DND-41 (cell line): ENCODE data around the gene SPATA25.

Experiments used
- ATAC-seq: fragments of 200-7000 bp; cut with Tn5 transposase; 3 replicates; pipeline ENCODE4 v1.9.1; 2021; ENCODE audit warnings: low read depth; ENCODE audit not compliant: insufficient read depth
- DNase-seq: peaks from one replicate; pipeline ENCODE4 v3.0.0-alpha.2; 2020
- H2AFZ ChIP-seq: 2 replicates; pipeline ENCODE4 v1.6.0; 2012; ENCODE audit warnings: low read depth, low read length
- H3K27ac ChIP-seq: 2 replicates; pipeline ENCODE4 v1.5.1; 2012; ENCODE audit warnings: low read length, inconsistent platforms
- H3K27me3 ChIP-seq: fragments of 200-600 bp; sonication (generic); 2 replicates; pipeline ENCODE4 v1.6.0; 2012; ENCODE audit warnings: low read length, mild to moderate bottlenecking, inconsistent platforms; ENCODE audit not compliant: insufficient read depth, poor library complexity
- H3K36me3 ChIP-seq: 2 replicates; pipeline ENCODE4 v1.5.1; 2012; ENCODE audit warnings: low read length, inconsistent platforms; ENCODE audit not compliant: insufficient read depth
- H3K4me1 ChIP-seq: 2 replicates; pipeline ENCODE4 v1.5.1; 2012; ENCODE audit warnings: mild to moderate bottlenecking, low read length; ENCODE audit not compliant: insufficient read depth
- H3K4me2 ChIP-seq: 2 replicates; pipeline ENCODE4 v1.6.0; 2012; ENCODE audit warnings: mild to moderate bottlenecking, moderate library complexity, low read length, inconsistent platforms; ENCODE audit not compliant: insufficient read depth
- H3K4me3 ChIP-seq, 2 experiments: fragments of 200-600 bp in 1 of 2; shearing (Covaris generic) in 1 of 2; 2 replicates each; pipeline ENCODE4 v1.5.1; 2012 to 2016; ENCODE audit warnings: inconsistent platforms in 2 of 2, low read length in 2 of 2, mild to moderate bottlenecking in 2 of 2, low read depth in 1 of 2, moderate library complexity in 1 of 2
- H3K79me2 ChIP-seq: 2 replicates; pipeline ENCODE4 v1.6.0; 2012; ENCODE audit warnings: low read length, inconsistent platforms; ENCODE audit not compliant: insufficient read depth
- H3K9ac ChIP-seq: 2 replicates; pipeline ENCODE4 v1.6.0; 2012; ENCODE audit warnings: low read depth, mild to moderate bottlenecking, inconsistent platforms, low read length, moderate library complexity
- H3K9me3 ChIP-seq: 2 replicates; pipeline ENCODE4 v1.5.1; 2012; ENCODE audit warnings: low read length, moderate library complexity, mild to moderate bottlenecking, inconsistent platforms; ENCODE audit not compliant: insufficient read depth, severe bottlenecking
- H4K20me1 ChIP-seq: 2 replicates; pipeline ENCODE4 v1.6.0; 2012; ENCODE audit warnings: low read length; ENCODE audit not compliant: insufficient read depth
- CTCF ChIP-seq: IDR thresholded peaks from 2 replicates; pipeline ENCODE4 v1.5.1; 2012; ENCODE audit warnings: borderline replicate concordance, low read length, moderate library complexity, mild to moderate bottlenecking; ENCODE audit not compliant: poor library complexity, severe bottlenecking; ENCODE audit errors: extremely low read depth
- EZH2 ChIP-seq: IDR thresholded peaks from 3 replicates; pipeline ENCODE4 v1.6.1; 2012; ENCODE audit warnings: borderline replicate concordance, low read depth, mild to moderate bottlenecking, moderate library complexity, low read length, inconsistent platforms; ENCODE audit not compliant: severe bottlenecking

The SPATA25 gene

GRCh38 chr20:45893831-45894230, 6.4 kb upstream of the SPATA25 start:
- Histone ChIP-seq H3K79me2 (peaks cover 20% of the 10 kb centered on the region), H3K27me3 (no peaks in the 10 kb centered on the region), H3K9ac (no peak overlapping the region), H3K27ac (no peak overlapping the region), H3K4me1 (peaks cover 30% of the 10 kb centered on the region), H3K4me3 (no peak overlapping the region), H4K20me1 (no peaks in the 10 kb centered on the region), H3K4me2 (no peak overlapping the region), H3K9me3 (no peaks in the 10 kb centered on the region), H3K36me3 (peaks cover 43% of the 10 kb centered on the region), H2AFZ (no peak overlapping the region)
- no peak for ATAC-seq
- TF ChIP-seq EZH2 (no peak), CTCF (no peak)
- no peak for DNase-seq

GRCh38 chr20:45892828-45893500, 5.5 kb upstream of the SPATA25 start:
- TF ChIP-seq EZH2 = no peak
- no peak for TF ChIP-seq CTCF
- H3K4me2 ChIP-seq = peak overlapping the region; percentile 99; the same call in 1 of the 2 replicates
- H3K9me3 ChIP-seq = no peaks in the 10 kb centered on the region
- ATAC-seq (no peak), DNase-seq (no peak)
- H3K27me3 ChIP-seq = no peaks in the 10 kb centered on the region
- H2AFZ ChIP-seq = no peak overlapping the region
- H3K79me2 ChIP-seq = peaks cover 20% of the 10 kb centered on the region
- no peak overlapping the region for H3K9ac ChIP-seq
- no peak overlapping the region for H3K27ac ChIP-seq
- H3K36me3 ChIP-seq = peaks cover 38% of the 10 kb centered on the region
- H4K20me1 ChIP-seq = no peaks in the 10 kb centered on the region
- no peak overlapping the region for H3K4me3 ChIP-seq
- peaks cover 30% of the 10 kb centered on the region for H3K4me1 ChIP-seq

GRCh38 chr20:45892049-45892825, 4.8 kb upstream of the SPATA25 start:
- Histone ChIP-seq H2AFZ (peak overlapping the region; percentile 99), H3K4me1 (peaks cover 30% of the 10 kb centered on the region), H3K4me3 (peak overlapping the region; percentile 95 to 96), H3K79me2 (peaks cover 20% of the 10 kb centered on the region), H3K27me3 (no peaks in the 10 kb centered on the region), H3K27ac (peak overlapping the region; percentile 92), H3K36me3 (peaks cover 35% of the 10 kb centered on the region), H3K9ac (peak overlapping the region; percentile 96), H3K9me3 (no peaks in the 10 kb centered on the region), H4K20me1 (no peaks in the 10 kb centered on the region), H3K4me2 (peak overlapping the region; percentile 99)
- no peak for ATAC-seq
- DNase-seq = no peak
- TF ChIP-seq CTCF = no peak
- TF ChIP-seq EZH2 = no peak
